ENCODE data around the gene ASB2. TPM values are rescaled to one million over a fixed set of nuclear protein-coding genes. Genes with fewer than 3 reads are reported as not detected.

Gene ASB2
- polyA plus RNA-seq, 1 donor, result 31.7 TPM

GRCh38 chr14:93946541-93947090, 29.8 kb downstream of the ASB2 start:
- no peak for DNase-seq

- DNase-seq, result no peak
Observed at GRCh38 chr14:93946104-93946503, 30.3 kb downstream of the ASB2 start.

GRCh38 chr14:93945070-93945399, 31.3 kb downstream of the ASB2 start:
- no peak for DNase-seq

GRCh38 chr14:93944348-93945069, 31.9 kb downstream of the ASB2 start:
- DNase-seq, result no peak

GRCh38 chr14:93943930-93944329, 32.4 kb downstream of the ASB2 start:
- no peak for DNase-seq

- no peak for DNase-seq
Observed at GRCh38 chr14:93943052-93943451, 33.3 kb downstream of the ASB2 start.

- DNase-seq, result peak; percentile 23
Observed at GRCh38 chr14:93941293-93941910, 35.0 kb downstream of the ASB2 start.

- no peak for DNase-seq
Observed at GRCh38 chr14:93940437-93940836, 35.9 kb downstream of the ASB2 start.

GRCh38 chr14:93939304-93940229, 36.8 kb downstream of the ASB2 start:
- peak; percentile 69 for DNase-seq

GRCh38 chr14:93938751-93939303, 37.5 kb downstream of the ASB2 start:
- no peak for DNase-seq

- no peak for DNase-seq
Observed at GRCh38 chr14:93937519-93937918, 38.9 kb downstream of the ASB2 start.

GRCh38 chr14:93936926-93937325, 39.4 kb downstream of the ASB2 start:
- DNase-seq, result no peak

GRCh38 chr14:93936245-93936644, 40.1 kb downstream of the ASB2 start:
- DNase-seq, result no peak

GRCh38 chr14:93935213-93935612, 41.2 kb downstream of the ASB2 start:
- DNase-seq, result no peak

GRCh38 chr14:93932642-93933041, 43.7 kb downstream of the ASB2 start:
- DNase-seq, result no peak

GRCh38 chr14:93930989-93931307, 45.4 kb downstream of the ASB2 start:
- no peak for DNase-seq

- no peak for DNase-seq
Observed at GRCh38 chr14:93930296-93930988, 45.9 kb downstream of the ASB2 start.

- no peak for DNase-seq
Observed at GRCh38 chr14:93929657-93930056, 46.7 kb downstream of the ASB2 start.

GRCh38 chr14:93929048-93929535, 47.3 kb downstream of the ASB2 start:
- DNase-seq, result no peak

GRCh38 chr14:93928184-93929047, 48.0 kb downstream of the ASB2 start:
- no peak for DNase-seq

GRCh38 chr14:93927800-93928145, 48.6 kb downstream of the ASB2 start:
- DNase-seq, result no peak

Data from hindlimb muscle (tissue), 1 donor.